Activated CD8-positive, alpha-beta T cell treated with anti-CD3 and anti-CD28 coated beads, Interleukin-2, amount 10 ng/mL, durations not matched to agents 7 days and 5 days (primary cell): ENCODE data around the gene KLHL3. TPM values are rescaled to one million over a fixed set of nuclear protein-coding genes. Genes with fewer than 3 reads are reported as not detected.

Source experiments
- ATAC-seq: fragments of 150-1000 bp; cut with Tn5 transposase; one replicate; pipeline ENCODE4 v1.10.0; 2021; ENCODE audit warnings: moderate library complexity
- CTCF ChIA-PET: fragments of 350-600 bp; sonication (Branson Sonifier 250); formaldehyde crosslinking; loops from one replicate; lab custom pipeline; 2021; ENCODE audit warnings: antibody characterized with exemption; lab: Charles Lee
- POLR2A ChIA-PET: fragments of 350-600 bp; sonication (Branson Sonifier 250); formaldehyde crosslinking; loops from one replicate; lab custom pipeline; 2021; ENCODE audit warnings: antibody characterized with exemption; lab: Charles Lee
- DNase-seq: peaks from one replicate; pipeline ENCODE4 v3.0.0-alpha.2; 2020
- H3K27ac Mint-ChIP-seq: one replicate; pipeline ENCODE4 v1.8.0; 2021; ENCODE audit warnings: mild to moderate bottlenecking, mixed read lengths
- H3K27me3 Mint-ChIP-seq: one replicate; pipeline ENCODE4 v1.8.0; 2021; ENCODE audit warnings: low read depth, mixed read lengths
- H3K36me3 Mint-ChIP-seq: one replicate; pipeline ENCODE4 v1.8.0; 2021; ENCODE audit warnings: low read depth, mixed read lengths
- H3K4me1 Mint-ChIP-seq: one replicate; pipeline ENCODE4 v1.8.0; 2021; ENCODE audit warnings: low read depth, mixed read lengths
- H3K4me3 Mint-ChIP-seq: one replicate; pipeline ENCODE4 v1.8.0; 2021; ENCODE audit warnings: mild to moderate bottlenecking, mixed read lengths
- H3K9me3 Mint-ChIP-seq: one replicate; pipeline ENCODE4 v1.8.0; 2022; ENCODE audit warnings: mixed read lengths; ENCODE audit not compliant: insufficient read depth
- total RNA-seq, 2 experiments: library from RNA; stranded (reverse); gene quantifications; one replicate each; pipeline ENCODE4 v1.2.3, GENCODE V29; 2021

The KLHL3 gene
- total RNA-seq, 2 experiments from 2014 or later: 13.7 to 15.2 TPM

- no peaks in the 10 kb centered on the region for H3K9me3 Mint-ChIP-seq
- H3K27ac Mint-ChIP-seq: no peak overlapping the region
- no peaks in the 10 kb centered on the region for H3K27me3 Mint-ChIP-seq
- DNase-seq: no peak
- peaks cover 37% of the 10 kb centered on the region for H3K36me3 Mint-ChIP-seq
- ChIA-PET CTCF (interaction anchor here (1.4 kb wide), 1 partner anchor 36 kb away, joined by 6 read pairs; no protein-coding TSS in a partner anchor), POLR2A (no interaction called here)
- no peak for ATAC-seq
- no peaks in the 10 kb centered on the region for H3K4me1 Mint-ChIP-seq
- H3K4me3 Mint-ChIP-seq: no peak overlapping the region
Measured at GRCh38 chr5:137706841-137707240, 29.0 kb downstream of the KLHL3 start.

DNA sequence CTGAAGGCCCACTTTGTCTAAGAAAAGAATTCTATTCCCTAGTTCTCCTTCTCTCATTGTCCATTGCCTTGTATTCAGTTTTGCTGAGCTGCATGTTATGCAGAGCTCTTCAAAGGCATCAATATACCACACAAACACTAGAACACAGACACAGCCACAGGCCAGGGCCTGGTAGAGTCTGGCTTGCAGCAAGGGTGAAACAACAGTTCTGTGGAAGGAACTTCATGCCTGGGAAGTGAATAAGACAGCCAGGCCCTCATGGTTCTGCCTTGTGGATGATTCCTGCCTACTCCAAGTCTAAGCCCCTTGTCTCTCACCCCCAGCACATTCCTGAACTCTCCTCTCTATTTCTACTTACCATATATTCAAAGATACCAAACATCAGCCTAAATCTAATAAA, 30.8 kb downstream of the KLHL3 start:
- DNase-seq (no peak), ATAC-seq (no peak)
- Mint-ChIP-seq H3K27ac (no peak overlapping the region), H3K9me3 (no peaks in the 10 kb centered on the region), H3K27me3 (no peaks in the 10 kb centered on the region), H3K4me3 (no peak overlapping the region), H3K36me3 (peaks cover 34% of the 10 kb centered on the region), H3K4me1 (no peaks in the 10 kb centered on the region)
- POLR2A ChIA-PET: no interaction called here
- CTCF ChIA-PET: no interaction called here

GRCh38 chr5:137703565-137703964, 32.3 kb downstream of the KLHL3 start:
- ChIA-PET CTCF (interaction anchor here (1.5 kb wide), 1 partner anchor 43 kb away, joined by 4 read pairs; no protein-coding TSS in a partner anchor), POLR2A (no interaction called here)
- Mint-ChIP-seq H3K4me3 (no peak overlapping the region), H3K4me1 (no peaks in the 10 kb centered on the region), H3K27ac (no peak overlapping the region), H3K36me3 (peaks cover 25% of the 10 kb centered on the region), H3K9me3 (no peaks in the 10 kb centered on the region), H3K27me3 (no peaks in the 10 kb centered on the region)
- ATAC-seq (no peak), DNase-seq (no peak)

GRCh38 chr5:137700282-137700680, 35.6 kb downstream of the KLHL3 start:
- Mint-ChIP-seq H3K9me3 (no peaks in the 10 kb centered on the region), H3K4me3 (no peak overlapping the region), H3K27ac (no peak overlapping the region), H3K36me3 (peaks cover 35% of the 10 kb centered on the region), H3K4me1 (peaks cover 28% of the 10 kb centered on the region), H3K27me3 (no peaks in the 10 kb centered on the region)
- POLR2A ChIA-PET: no interaction called here
- ATAC-seq (no peak), DNase-seq (no peak)
- CTCF ChIA-PET: interaction anchor here (7.8 kb wide), 1 partner anchor 40 kb away, joined by 56 read pairs; no protein-coding TSS in a partner anchor

- no peaks in the 10 kb centered on the region for H3K27me3 Mint-ChIP-seq
- H3K27ac Mint-ChIP-seq: no peak overlapping the region
- CTCF ChIA-PET: interaction anchor here (0.7 to 7.8 kb wide), 4 partner anchors 32 to 43 kb away, joined by 3 to 56 read pairs (median 6); partner anchors contain the start of gene KLHL3
- ATAC-seq (no peak), DNase-seq (no peak)
- peaks cover 40% of the 10 kb centered on the region for H3K36me3 Mint-ChIP-seq
- H3K9me3 Mint-ChIP-seq: no peaks in the 10 kb centered on the region
- POLR2A ChIA-PET: no interaction called here
- H3K4me1 Mint-ChIP-seq: peaks cover 35% of the 10 kb centered on the region
- no peak overlapping the region for H3K4me3 Mint-ChIP-seq
Measured at GRCh38 chr5:137699336-137700281, 36.3 kb downstream of the KLHL3 start.

GRCh38 chr5:137696481-137696880, 39.4 kb downstream of the KLHL3 start:
- H3K36me3 Mint-ChIP-seq: peaks cover 36% of the 10 kb centered on the region

GRCh38 chr5:137695651-137696428, 40.0 kb downstream of the KLHL3 start:
- CTCF ChIA-PET: interaction anchor here (0.7 to 7.8 kb wide), 19 partner anchors 13 to 341 kb away, joined by 3 to 56 read pairs (median 6); partner anchors contain the start of genes HNRNPA0 and KLHL3
- DNase-seq (peak; percentile 40), ATAC-seq (peak; percentile 56)
- Mint-ChIP-seq H3K27ac (peak overlapping the region; percentile 90), H3K4me1 (peaks cover 42% of the 10 kb centered on the region), H3K36me3 (peaks cover 36% of the 10 kb centered on the region), H3K4me3 (peak overlapping the region; percentile 51), H3K9me3 (no peaks in the 10 kb centered on the region), H3K27me3 (no peaks in the 10 kb centered on the region)
- POLR2A ChIA-PET: interaction anchor here (1.6 to 2.0 kb wide), 3 partner anchors 40 to 58 kb away, joined by 5 to 17 read pairs (median 7); partner anchors contain the start of genes HNRNPA0 and KLHL3

More at GRCh38 chr5:137696481-137696880, 39.4 kb downstream of the KLHL3 start:
- DNase-seq (peak; percentile 25), ATAC-seq (peak; percentile 72)
- ChIA-PET POLR2A (interaction anchor here (1.6 to 2.0 kb wide), 3 partner anchors 40 to 57 kb away, joined by 5 to 17 read pairs (median 7); partner anchors contain the start of genes HNRNPA0 and KLHL3), CTCF (interaction anchor here (1.0 to 7.8 kb wide), 14 partner anchors 17 to 67 kb away, joined by 3 to 56 read pairs (median 7); partner anchors contain the start of genes HNRNPA0 and KLHL3)
- peak overlapping the region; percentile 90 for H3K27ac Mint-ChIP-seq
- no peaks in the 10 kb centered on the region for H3K27me3 Mint-ChIP-seq
- H3K4me3 Mint-ChIP-seq: no peak overlapping the region
- H3K4me1 Mint-ChIP-seq: peaks cover 42% of the 10 kb centered on the region
- no peaks in the 10 kb centered on the region for H3K9me3 Mint-ChIP-seq

GRCh38 chr5:137693951-137694721, 41.8 kb downstream of the KLHL3 start:
- POLR2A ChIA-PET: interaction anchor here (1.1 kb wide), 1 partner anchor 18 kb away, joined by 4 read pairs; no protein-coding TSS in a partner anchor
- Mint-ChIP-seq H3K27ac (peak overlapping the region; percentile 7), H3K27me3 (no peaks in the 10 kb centered on the region), H3K9me3 (no peaks in the 10 kb centered on the region), H3K4me1 (peaks cover 42% of the 10 kb centered on the region), H3K4me3 (no peak overlapping the region), H3K36me3 (peaks cover 43% of the 10 kb centered on the region)
- ATAC-seq (no peak), DNase-seq (no peak)
- CTCF ChIA-PET: interaction anchor here (1.0 to 7.8 kb wide), 8 partner anchors 8 to 342 kb away, joined by 3 to 56 read pairs (median 15); partner anchors contain the start of gene KLHL3

GRCh38 chr5:137693307-137693950, 42.5 kb downstream of the KLHL3 start:
- Mint-ChIP-seq H3K36me3 (peaks cover 43% of the 10 kb centered on the region), H3K4me3 (no peak overlapping the region), H3K27me3 (no peaks in the 10 kb centered on the region), H3K4me1 (peaks cover 42% of the 10 kb centered on the region), H3K27ac (no peak overlapping the region), H3K9me3 (no peaks in the 10 kb centered on the region)
- DNase-seq (no peak), ATAC-seq (no peak)
- CTCF ChIA-PET: interaction anchor here (1.2 to 7.8 kb wide), 4 partner anchors 27 to 343 kb away, joined by 3 to 56 read pairs (median 24); no protein-coding TSS in a partner anchor
- POLR2A ChIA-PET: interaction anchor here (0.5 kb wide), 1 partner anchor 31 kb away, joined by 3 read pairs; no protein-coding TSS in a partner anchor

- no peak for ATAC-seq
- no peak overlapping the region for H3K4me3 Mint-ChIP-seq
- ChIA-PET POLR2A (no interaction called here), CTCF (interaction anchor here (1.4 kb wide), 1 partner anchor 29 kb away, joined by 6 read pairs; no protein-coding TSS in a partner anchor)
- no peak overlapping the region for H3K27ac Mint-ChIP-seq
- no peak for DNase-seq
- peaks cover 13% of the 10 kb centered on the region for H3K36me3 Mint-ChIP-seq
- H3K27me3 Mint-ChIP-seq: no peaks in the 10 kb centered on the region
- no peaks in the 10 kb centered on the region for H3K9me3 Mint-ChIP-seq
- H3K4me1 Mint-ChIP-seq: peaks cover 7% of the 10 kb centered on the region
Measured at GRCh38 chr5:137689306-137689705, 46.6 kb downstream of the KLHL3 start.
